HUES6 (cell line): ENCODE measurements around the gene GNB2.
"Not testable (repeated sequence)": the region's sequence is repeated elsewhere in the genome, so short reads cannot be mapped to it uniquely, and the experiment has no call there.

Source experiments
- H3K27ac ChIP-seq: 2 replicates; pipeline ENCODE4 v1.7.0; 2013; ENCODE audit warnings: low read depth, mild to moderate bottlenecking, low read length, inconsistent platforms
- H3K27me3 ChIP-seq: 2 replicates; pipeline ENCODE4 v1.6.1; 2013; ENCODE audit warnings: low read length; ENCODE audit not compliant: control insufficient read depth, insufficient read depth
- H3K36me3 ChIP-seq: 2 replicates; pipeline ENCODE4 v1.6.1; 2013; ENCODE audit warnings: low read length; ENCODE audit not compliant: control insufficient read depth, insufficient read depth
- H3K4me1 ChIP-seq: 2 replicates; pipeline ENCODE4 v1.6.1; 2013; ENCODE audit warnings: low read length; ENCODE audit not compliant: control insufficient read depth, insufficient read depth
- H3K4me3 ChIP-seq: 2 replicates; pipeline ENCODE4 v1.5.1; 2013; ENCODE audit warnings: low read depth, low read length
- H3K9ac ChIP-seq: one replicate; pipeline ENCODE4 v1.6.1; 2013; ENCODE audit warnings: mild to moderate bottlenecking, low read length
- H3K9me3 ChIP-seq: 2 replicates; pipeline ENCODE4 v1.6.1; 2013; ENCODE audit warnings: low read depth, low read length; ENCODE audit not compliant: control insufficient read depth, insufficient read depth

The GNB2 gene

DNA sequence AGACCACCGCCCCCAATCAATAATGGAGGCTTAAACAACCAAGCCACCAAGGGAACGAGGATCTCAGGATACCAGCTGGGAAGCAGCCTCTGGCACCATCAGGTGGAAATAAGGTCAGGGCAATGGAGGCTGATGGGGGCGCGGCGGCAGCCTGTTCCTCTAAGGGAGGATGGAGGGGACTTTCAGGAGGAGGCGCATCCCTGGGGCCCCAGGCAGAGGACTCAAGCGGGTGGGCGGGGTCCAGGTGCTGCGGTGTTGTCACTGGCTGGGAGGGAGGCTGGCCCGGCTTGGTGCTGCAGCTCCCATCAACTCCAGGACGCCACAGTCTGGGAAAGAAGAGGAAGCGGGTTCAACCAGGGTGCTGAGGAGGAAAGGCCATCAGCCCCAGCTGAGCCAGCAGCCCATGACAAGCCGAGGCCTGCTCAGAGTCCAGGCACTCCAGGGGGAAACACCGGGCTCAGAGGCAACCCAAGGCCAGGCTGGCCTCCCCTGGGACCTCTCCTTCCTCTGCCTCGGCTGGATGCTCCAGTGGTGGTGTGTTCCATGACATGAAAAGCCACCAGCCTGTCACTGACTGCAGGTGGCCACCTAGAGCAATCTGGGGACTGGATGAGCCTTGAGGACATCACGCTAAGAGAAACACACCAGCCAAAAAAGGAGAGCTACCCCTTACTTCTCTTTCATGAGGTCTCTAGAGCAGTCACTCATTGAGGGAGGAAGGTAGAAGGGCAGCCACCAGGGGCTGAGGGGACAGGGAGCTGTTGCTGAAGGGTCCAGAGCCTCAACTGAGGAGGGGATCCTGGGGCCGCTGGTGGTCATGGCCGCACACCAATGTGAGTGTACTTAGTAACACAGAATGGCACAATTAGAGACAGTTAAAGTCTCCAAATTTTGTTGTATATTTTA, 15.9 kb downstream of the GNB2 start:
- no peaks in the 10 kb centered on the region for H3K27me3 ChIP-seq
- no peak overlapping the region for H3K9ac ChIP-seq
- no peak overlapping the region for H3K4me3 ChIP-seq
- H3K36me3 ChIP-seq, result peaks cover 58% of the 10 kb centered on the region
- H3K4me1 ChIP-seq, result peaks cover 22% of the 10 kb centered on the region
- H3K27ac ChIP-seq, result no peak overlapping the region
- H3K9me3 ChIP-seq, result no peaks in the 10 kb centered on the region

- Histone ChIP-seq H3K4me3 (peak overlapping the region; percentile 98), H3K9ac (peak overlapping the region; percentile 97), H3K4me1 (peaks cover 28% of the 10 kb centered on the region), H3K9me3 (no peaks in the 10 kb centered on the region), H3K27me3 (no peaks in the 10 kb centered on the region; the same call in 1 of the 2 replicates), H3K27ac (no peak overlapping the region; the same call in 1 of the 2 replicates), H3K36me3 (peaks cover 33% of the 10 kb centered on the region)
Observed at GRCh38 chr7:100691676-100692577, 18.4 kb downstream of the GNB2 start.

- H3K9me3 ChIP-seq, result no peaks in the 10 kb centered on the region
- H3K27ac ChIP-seq, result peak overlapping the region; percentile 87; the same call in 1 of the 2 replicates
- peak overlapping the region; percentile 98 for H3K4me3 ChIP-seq
- H3K27me3 ChIP-seq, result no peaks in the 10 kb centered on the region; the same call in 1 of the 2 replicates
- peaks cover 27% of the 10 kb centered on the region for H3K36me3 ChIP-seq
- peak overlapping the region; percentile 97 for H3K9ac ChIP-seq
- H3K4me1 ChIP-seq, result peaks cover 28% of the 10 kb centered on the region
Observed at GRCh38 chr7:100692578-100692961, 19.0 kb downstream of the GNB2 start.

GRCh38 chr7:100693312-100694097, 20.0 kb downstream of the GNB2 start:
- Histone ChIP-seq H3K27ac (peak overlapping the region; percentile 87), H3K9me3 (no peaks in the 10 kb centered on the region), H3K36me3 (peaks cover 18% of the 10 kb centered on the region), H3K4me1 (peaks cover 28% of the 10 kb centered on the region), H3K4me3 (peak overlapping the region; percentile 98), H3K27me3 (no peaks in the 10 kb centered on the region; the same call in 1 of the 2 replicates), H3K9ac (peak overlapping the region; percentile 97)

GRCh38 chr7:100694098-100694745, 20.7 kb downstream of the GNB2 start, which contains the start of gene GIGYF1:
TSS of gene GIGYF1 (minus strand) at chr7:100694250. CDS start at chr7:100688238, 6,012 bp downstream.
- H3K27ac ChIP-seq, result peak within 1 kb of the TSS; percentile 90
- H3K27me3 ChIP-seq, result no peaks in the 10 kb centered on the region; the same call in 1 of the 2 replicates
- H3K9ac ChIP-seq, result peak within 1 kb of the TSS; percentile 97
- peaks cover 11% of the 10 kb centered on the region; the same call in 1 of the 2 replicates for H3K36me3 ChIP-seq
- H3K9me3 ChIP-seq, result no peaks in the 10 kb centered on the region
- peaks cover 28% of the 10 kb centered on the region for H3K4me1 ChIP-seq
- peak within 1 kb of the TSS; percentile 98 for H3K4me3 ChIP-seq

DNA sequence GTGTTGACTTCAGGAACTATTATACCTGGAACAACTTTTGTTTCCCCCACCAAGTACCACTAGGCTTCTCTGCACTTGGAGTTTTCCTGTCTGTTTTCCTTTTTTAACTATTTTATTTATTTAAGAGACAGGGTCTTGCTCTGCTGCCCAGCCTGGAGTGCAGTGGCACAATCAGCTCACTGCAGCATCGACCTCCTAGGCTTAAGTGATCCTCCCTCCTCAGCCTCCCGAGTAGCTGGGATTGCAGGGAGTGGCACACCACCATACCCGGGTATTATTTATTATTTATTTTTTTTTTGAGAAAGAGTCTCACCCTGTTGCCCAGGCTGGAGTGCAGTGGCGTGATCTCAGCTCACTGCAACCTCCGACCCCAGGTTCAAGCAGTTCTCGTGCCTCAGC, 22.6 kb downstream of the GNB2 start:
- peak overlapping the region; percentile 90 for H3K27ac ChIP-seq
- H3K9ac ChIP-seq, result peak overlapping the region; percentile 62
- peak overlapping the region; percentile 43 for H3K4me3 ChIP-seq
- peaks cover 1% of the 10 kb centered on the region; the same call in 1 of the 2 replicates for H3K36me3 ChIP-seq
- H3K4me1 ChIP-seq, result peaks cover 23% of the 10 kb centered on the region
- no peaks in the 10 kb centered on the region for H3K9me3 ChIP-seq
- no peaks in the 10 kb centered on the region; the same call in 1 of the 2 replicates for H3K27me3 ChIP-seq

GRCh38 chr7:100699018-100699417, 25.5 kb downstream of the GNB2 start:
- Histone ChIP-seq H3K27ac (no peak overlapping the region), H3K4me3 (no peak overlapping the region), H3K9me3 (no peaks in the 10 kb centered on the region), H3K27me3 (no peaks in the 10 kb centered on the region; the same call in 1 of the 2 replicates), H3K4me1 (peaks cover 6% of the 10 kb centered on the region; the same call in 1 of the 2 replicates), H3K9ac (no peak overlapping the region), H3K36me3 (no peaks in the 10 kb centered on the region)

DNA sequence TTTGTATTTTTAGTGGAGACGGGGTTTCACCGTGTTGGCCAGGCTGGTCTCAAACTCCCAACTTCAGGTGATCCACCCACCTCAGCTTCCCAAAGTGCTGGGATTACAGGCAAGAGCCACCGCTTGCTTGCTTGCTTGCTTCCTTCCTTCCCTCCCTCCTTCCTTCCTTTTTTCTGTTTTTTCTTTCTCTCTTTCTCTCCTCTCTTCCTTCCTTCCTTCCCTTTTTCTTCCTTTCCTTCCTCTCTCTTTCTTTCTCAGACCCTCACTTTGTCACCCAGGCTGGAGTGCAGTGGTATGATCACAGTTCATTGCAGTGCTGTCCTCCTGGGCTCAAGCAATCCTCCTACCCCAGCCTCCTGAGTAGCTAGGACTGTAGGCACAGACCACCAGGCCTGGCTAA, 27.5 kb downstream of the GNB2 start:
- H3K36me3 ChIP-seq, H3K27me3 ChIP-seq, H3K4me1 ChIP-seq, H3K9ac ChIP-seq, H3K27ac ChIP-seq, H3K9me3 ChIP-seq, H3K4me3 ChIP-seq: not testable (repeated sequence)

- Histone ChIP-seq H3K4me3 (peak overlapping the region; percentile 93), H3K36me3 (peaks cover 16% of the 10 kb centered on the region), H3K27me3 (no peaks in the 10 kb centered on the region), H3K27ac (peak overlapping the region; percentile 48; the same call in 1 of the 2 replicates), H3K4me1 (peaks cover 8% of the 10 kb centered on the region), H3K9me3 (no peaks in the 10 kb centered on the region), H3K9ac (peak overlapping the region; percentile 85)
Observed at GRCh38 chr7:100705320-100705752, 31.8 kb downstream of the GNB2 start.
